Nephron progenitor cell (in vitro differentiated cells): ENCODE measurements around the gene ACOT7.

Experiments used
- DNase-seq: peaks from one replicate; pipeline ENCODE4 v3.0.0; 2021
- H3K27ac Mint-ChIP-seq: 2 replicates; pipeline ENCODE4 v1.8.0; 2021; ENCODE audit warnings: mild to moderate bottlenecking, moderate library complexity, mixed read lengths
- H3K27me3 Mint-ChIP-seq: 2 replicates; pipeline ENCODE4 v1.8.0; 2021; ENCODE audit warnings: mild to moderate bottlenecking, low read depth, mixed read lengths; ENCODE audit not compliant: poor library complexity
- H3K36me3 Mint-ChIP-seq: 2 replicates; pipeline ENCODE4 v1.8.0; 2021; ENCODE audit warnings: low read depth, mixed read lengths
- H3K4me1 Mint-ChIP-seq: 2 replicates; pipeline ENCODE4 v1.8.0; 2021; ENCODE audit warnings: mixed read lengths
- H3K4me3 Mint-ChIP-seq: 2 replicates; pipeline ENCODE4 v1.8.0; 2021; ENCODE audit warnings: mild to moderate bottlenecking, moderate library complexity, mixed read lengths
- H3K9me3 Mint-ChIP-seq: 2 replicates; pipeline ENCODE4 v1.8.0; 2021; ENCODE audit warnings: mild to moderate bottlenecking, moderate library complexity, mixed read lengths
- TF ChIP-seq, protein P1 (sequence below): fragments of 200-600 bp; sonication (generic); IDR thresholded peaks from 2 replicates; pipeline ENCODE4 v1.5.0; 2021; ENCODE audit warnings: antibody characterized with exemption

Gene ACOT7

GRCh38 chr1:6338695-6339094 lies 54.9 kb downstream of the ACOT7 start:
- no peaks in the 10 kb centered on the region for H3K36me3 Mint-ChIP-seq
- peak; percentile 41 for DNase-seq
- H3K9me3 Mint-ChIP-seq: no peaks in the 10 kb centered on the region
- no peak overlapping the region for H3K4me3 Mint-ChIP-seq
- H3K4me1 Mint-ChIP-seq: peaks cover 49% of the 10 kb centered on the region
- peaks cover 4% of the 10 kb centered on the region for H3K27me3 Mint-ChIP-seq
- H3K27ac Mint-ChIP-seq: no peak overlapping the region
- TF ChIP-seq, protein P1, sequence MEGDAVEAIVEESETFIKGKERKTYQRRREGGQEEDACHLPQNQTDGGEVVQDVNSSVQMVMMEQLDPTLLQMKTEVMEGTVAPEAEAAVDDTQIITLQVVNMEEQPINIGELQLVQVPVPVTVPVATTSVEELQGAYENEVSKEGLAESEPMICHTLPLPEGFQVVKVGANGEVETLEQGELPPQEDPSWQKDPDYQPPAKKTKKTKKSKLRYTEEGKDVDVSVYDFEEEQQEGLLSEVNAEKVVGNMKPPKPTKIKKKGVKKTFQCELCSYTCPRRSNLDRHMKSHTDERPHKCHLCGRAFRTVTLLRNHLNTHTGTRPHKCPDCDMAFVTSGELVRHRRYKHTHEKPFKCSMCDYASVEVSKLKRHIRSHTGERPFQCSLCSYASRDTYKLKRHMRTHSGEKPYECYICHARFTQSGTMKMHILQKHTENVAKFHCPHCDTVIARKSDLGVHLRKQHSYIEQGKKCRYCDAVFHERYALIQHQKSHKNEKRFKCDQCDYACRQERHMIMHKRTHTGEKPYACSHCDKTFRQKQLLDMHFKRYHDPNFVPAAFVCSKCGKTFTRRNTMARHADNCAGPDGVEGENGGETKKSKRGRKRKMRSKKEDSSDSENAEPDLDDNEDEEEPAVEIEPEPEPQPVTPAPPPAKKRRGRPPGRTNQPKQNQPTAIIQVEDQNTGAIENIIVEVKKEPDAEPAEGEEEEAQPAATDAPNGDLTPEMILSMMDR: no peak

- no peaks in the 10 kb centered on the region for H3K36me3 Mint-ChIP-seq
- no peak overlapping the region for H3K4me3 Mint-ChIP-seq
- H3K4me1 Mint-ChIP-seq: peaks cover 43% of the 10 kb centered on the region
- H3K27ac Mint-ChIP-seq: peak overlapping the region; percentile 61
- DNase-seq: no peak
- H3K9me3 Mint-ChIP-seq: no peaks in the 10 kb centered on the region
- TF ChIP-seq, protein P1: no peak
- H3K27me3 Mint-ChIP-seq: peaks cover 4% of the 10 kb centered on the region
These were observed 56.6 kb downstream of the ACOT7 start for GRCh38 chr1:6336776-6337622.

- DNase-seq: no peak
- Mint-ChIP-seq H3K9me3 (no peaks in the 10 kb centered on the region), H3K36me3 (peaks cover 4% of the 10 kb centered on the region), H3K27ac (no peak overlapping the region), H3K4me1 (peaks cover 56% of the 10 kb centered on the region), H3K4me3 (no peak overlapping the region), H3K27me3 (peaks cover 4% of the 10 kb centered on the region)
- TF ChIP-seq, protein P1: no peak
These were observed 59.1 kb downstream of the ACOT7 start for GRCh38 chr1:6334261-6334993.

- DNase-seq: no peak
These were observed 60.7 kb downstream of the ACOT7 start for GRCh38 chr1:6332821-6333220.

GRCh38 chr1:6331543-6332273 lies 61.9 kb downstream of the ACOT7 start:
- Mint-ChIP-seq H3K4me1 (peaks cover 43% of the 10 kb centered on the region), H3K36me3 (peaks cover 4% of the 10 kb centered on the region), H3K4me3 (no peak overlapping the region), H3K27ac (no peak overlapping the region), H3K9me3 (no peaks in the 10 kb centered on the region), H3K27me3 (peaks cover 4% of the 10 kb centered on the region)
- TF ChIP-seq, protein P1: no peak
- DNase-seq: no peak

More at GRCh38 chr1:6332821-6333220, 60.7 kb downstream of the ACOT7 start:
- TF ChIP-seq, protein P1: no peak
- no peak overlapping the region for H3K4me3 Mint-ChIP-seq
- peaks cover 51% of the 10 kb centered on the region for H3K4me1 Mint-ChIP-seq
- H3K9me3 Mint-ChIP-seq: no peaks in the 10 kb centered on the region
- peaks cover 4% of the 10 kb centered on the region for H3K36me3 Mint-ChIP-seq
- peaks cover 4% of the 10 kb centered on the region for H3K27me3 Mint-ChIP-seq
- H3K27ac Mint-ChIP-seq: no peak overlapping the region
